SK-N-SH treated with all-trans-retinoic acid at 6 μM for 48 hours (cell line): ENCODE data around the gene MYO19.

Source experiments
- CSDC2 ChIP-seq: fragments of 250-450 bp; sonication (Bioruptor Pico); IDR thresholded peaks from 2 replicates; pipeline ENCODE4 v1.5.0; 2020; ENCODE audit warnings: mild to moderate bottlenecking, moderate library complexity
- CSRNP3 ChIP-seq: fragments of 250-450 bp; sonication (Bioruptor Pico); IDR thresholded peaks from 2 replicates; pipeline ENCODE4 v1.5.1; 2021; ENCODE audit warnings: mild to moderate bottlenecking, moderate library complexity
- GLIS3 ChIP-seq: fragments of 250-450 bp; sonication (Bioruptor Pico); IDR thresholded peaks from 2 replicates; pipeline ENCODE4 v1.5.0; 2020; ENCODE audit warnings: mild to moderate bottlenecking, moderate library complexity
- ISL1 ChIP-seq: fragments of 250-450 bp; sonication (Bioruptor Pico); IDR thresholded peaks from 2 replicates; pipeline ENCODE4 v2.1.2; 2022; ENCODE audit warnings: mild to moderate bottlenecking, moderate library complexity
- PATZ1 ChIP-seq: fragments of 250-450 bp; sonication (Bioruptor Pico); IDR thresholded peaks from 2 replicates; pipeline ENCODE4 v1.8.0; 2020; ENCODE audit warnings: mild to moderate bottlenecking, moderate library complexity, borderline replicate concordance
- TSHZ2 ChIP-seq: fragments of 250-450 bp; sonication (Bioruptor Pico); IDR thresholded peaks from 2 replicates; pipeline ENCODE4 v1.5.0; 2020; ENCODE audit warnings: mild to moderate bottlenecking, moderate library complexity

GRCh38 chr17:36506249-36506826 lies 28.3 kb downstream of the MYO19 start:
- TF ChIP-seq CSDC2 (CRISPR knock-in tag) (no peak), TSHZ2 (CRISPR knock-in tag) (no peak), GLIS3 (CRISPR knock-in tag) (no peak), ISL1 (CRISPR knock-in tag) (no peak), PATZ1 (CRISPR knock-in tag) (no peak), CSRNP3 (no peak)
